NK-92 (cell line): ENCODE data around the gene SMYD1.

Experiments
- DNase-seq: peaks from one replicate; lab custom pipeline; 2025; ENCODE audit not compliant: unreplicated experiment; lab: John Stamatoyannopoulos, UW

The SMYD1 gene

DNA sequence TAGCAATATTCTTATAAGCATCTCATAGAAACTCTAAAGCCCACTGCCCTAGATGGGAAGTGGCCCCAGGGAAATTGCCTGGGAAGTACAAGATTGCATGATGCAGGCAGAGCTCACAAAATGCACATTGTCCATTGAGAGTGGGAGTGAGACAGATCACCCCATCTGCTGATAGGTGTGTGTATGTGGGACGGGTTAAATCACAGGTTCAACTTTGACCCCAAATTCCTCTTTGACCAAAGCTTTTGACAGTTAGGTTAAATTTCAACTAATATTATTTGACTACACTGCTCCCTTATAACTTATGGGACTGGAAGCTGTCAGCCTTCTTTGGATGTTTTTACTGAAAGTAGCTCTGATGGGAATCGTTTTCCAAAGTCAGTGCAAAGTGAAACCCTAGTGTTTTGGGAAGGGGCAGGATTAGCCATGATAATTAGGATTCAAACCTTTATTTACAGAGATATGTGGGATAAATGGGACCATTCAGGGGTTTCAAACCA is 71.6 kb downstream of the SMYD1 start:
- no peak for DNase-seq

DNA sequence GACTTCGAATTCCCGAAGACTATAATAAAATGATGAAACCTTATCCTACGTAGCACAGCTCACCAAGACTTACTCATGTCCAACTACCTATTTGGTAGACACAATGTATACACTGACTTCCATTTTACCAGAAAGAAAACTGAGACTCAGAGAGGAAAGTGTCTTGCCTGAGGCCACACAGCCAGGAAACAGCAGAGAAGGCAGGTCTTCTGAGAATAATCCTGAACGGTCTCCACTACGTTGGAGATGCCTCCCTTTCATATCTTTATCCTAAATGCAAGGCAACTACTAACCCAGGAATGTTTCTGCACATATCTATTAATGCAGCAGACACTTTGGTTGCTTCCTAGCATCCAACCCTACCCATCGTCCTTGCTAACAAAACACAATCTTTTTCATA is 72.2 kb downstream of the SMYD1 start:
- DNase-seq: no peak

DNA sequence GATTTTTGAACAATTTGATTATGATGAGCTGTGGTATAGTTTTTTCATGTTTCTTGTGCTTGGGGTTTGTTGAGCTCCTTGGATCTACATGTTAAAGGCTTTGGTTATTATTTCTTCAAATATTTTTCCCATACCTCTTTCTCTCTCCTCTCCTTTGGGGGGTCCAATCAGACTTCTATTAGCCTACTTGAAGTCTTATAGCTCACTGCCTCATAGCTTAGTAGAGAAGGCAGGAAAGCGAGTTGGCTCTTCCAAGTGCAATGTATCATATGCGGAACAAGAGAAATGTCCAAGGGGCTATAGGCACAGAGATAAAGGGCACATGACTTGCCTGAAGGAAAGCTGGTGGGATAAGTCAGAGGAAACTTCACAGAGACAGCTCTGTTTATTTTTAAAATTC is 74.3 kb downstream of the SMYD1 start:
- no peak for DNase-seq

DNA sequence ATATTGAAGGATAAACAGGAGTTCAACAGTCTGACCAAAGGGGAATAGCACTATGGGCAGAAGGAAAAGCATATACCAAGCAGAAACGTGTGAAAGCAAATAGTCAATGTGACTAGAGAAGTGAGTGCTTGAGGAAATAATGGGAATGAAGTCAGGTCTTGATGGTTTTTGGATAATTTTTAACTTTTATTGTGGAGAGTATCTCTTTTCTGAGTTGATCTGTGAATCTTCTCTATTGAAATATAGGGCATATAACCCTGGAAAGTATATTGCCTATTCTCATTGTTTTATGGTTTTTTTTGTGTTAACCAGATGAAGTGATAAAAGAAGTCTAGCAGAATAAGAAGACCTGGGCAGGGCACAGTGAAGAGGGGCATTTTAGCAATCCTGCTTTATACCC is 76.6 kb downstream of the SMYD1 start:
- no peak for DNase-seq

DNA sequence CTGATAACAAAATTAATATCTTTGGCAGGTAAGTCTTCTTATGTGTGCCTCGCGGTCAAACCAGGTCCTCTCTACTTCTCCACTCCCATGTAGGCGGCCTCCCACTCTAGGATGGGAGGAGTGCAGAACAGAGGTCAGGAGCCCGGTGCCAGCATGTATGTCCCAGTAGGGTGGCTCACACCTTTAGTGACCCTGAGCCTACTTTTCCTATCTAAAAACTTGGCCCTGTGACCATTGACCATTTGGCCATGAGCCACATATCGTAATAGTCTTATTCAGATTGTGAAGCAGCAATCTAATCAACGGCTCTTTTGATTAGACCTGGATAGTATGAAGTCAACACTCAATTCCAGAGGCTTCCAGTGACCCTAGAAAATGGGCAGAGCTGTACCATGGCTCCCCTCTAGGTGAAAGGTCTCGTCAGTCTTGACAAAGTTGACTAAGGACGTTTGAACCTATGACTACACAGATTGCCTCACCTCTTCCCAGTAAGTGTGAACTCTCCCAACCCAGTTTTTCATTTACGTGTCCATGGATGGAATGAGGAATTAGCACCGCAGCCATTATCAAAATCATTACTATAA is 77.4 kb downstream of the SMYD1 start:
- DNase-seq: no peak

DNA sequence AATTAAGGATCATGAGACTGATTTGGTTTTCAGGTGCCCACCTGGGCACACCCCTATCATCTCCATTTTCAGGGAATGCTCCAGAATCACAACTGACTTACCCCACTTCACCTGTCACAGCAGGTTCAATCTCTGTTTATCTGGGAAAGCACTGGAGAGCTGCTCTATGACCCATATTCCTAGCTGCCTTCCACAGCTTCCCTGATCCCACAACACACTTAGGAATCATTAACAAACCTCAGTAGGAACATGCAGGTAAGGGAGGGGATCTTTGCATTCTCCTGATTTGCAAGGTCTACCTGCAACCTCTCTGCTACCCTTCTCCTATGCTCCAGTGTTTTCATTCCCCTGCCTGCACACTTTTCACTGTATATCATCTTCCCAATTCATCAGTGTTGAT is 79.0 kb downstream of the SMYD1 start:
- DNase-seq: no peak

DNA sequence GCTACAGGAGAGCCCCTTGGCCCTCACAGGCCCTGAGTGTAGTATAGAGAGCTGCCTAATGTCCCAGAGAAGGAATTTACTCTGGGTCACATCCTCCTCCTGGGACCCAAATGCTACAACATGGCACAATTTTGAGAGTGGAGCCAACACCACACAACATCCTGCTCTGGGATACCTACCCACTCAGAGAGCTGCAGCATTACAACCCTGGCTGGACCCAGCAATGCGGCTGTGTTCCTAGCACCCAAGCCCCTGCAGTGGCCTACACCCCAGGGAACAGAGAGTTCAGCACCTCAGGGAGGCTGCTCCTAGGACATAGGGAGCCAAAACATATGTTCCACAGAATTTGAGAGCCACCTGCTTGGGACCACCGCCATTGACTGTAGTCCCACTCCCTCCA is 79.5 kb downstream of the SMYD1 start:
- DNase-seq: no peak

DNA sequence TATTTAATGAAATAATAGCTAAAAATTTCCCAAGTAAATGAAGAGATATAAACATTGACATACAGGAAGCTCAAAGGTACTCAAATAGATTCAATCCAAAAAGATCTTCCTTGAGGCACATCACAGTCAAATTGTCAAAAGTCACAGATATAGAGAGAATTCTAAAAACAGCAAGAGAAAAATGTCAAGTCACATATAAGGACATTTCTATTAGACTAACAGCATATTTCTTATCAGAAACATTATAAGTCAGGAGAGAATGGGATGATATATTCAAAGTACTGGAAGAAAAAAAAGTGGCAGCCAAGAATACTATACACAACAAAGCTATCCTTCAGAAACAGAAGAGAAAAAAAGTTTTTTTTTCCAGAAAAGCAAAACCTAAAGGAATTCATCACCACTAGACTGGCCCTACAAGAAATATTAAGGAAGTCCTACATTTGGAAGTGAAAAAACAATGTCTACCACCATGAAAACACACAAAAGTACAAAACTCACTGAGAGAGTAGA is 81.4 kb downstream of the SMYD1 start:
- DNase-seq: no peak

DNA sequence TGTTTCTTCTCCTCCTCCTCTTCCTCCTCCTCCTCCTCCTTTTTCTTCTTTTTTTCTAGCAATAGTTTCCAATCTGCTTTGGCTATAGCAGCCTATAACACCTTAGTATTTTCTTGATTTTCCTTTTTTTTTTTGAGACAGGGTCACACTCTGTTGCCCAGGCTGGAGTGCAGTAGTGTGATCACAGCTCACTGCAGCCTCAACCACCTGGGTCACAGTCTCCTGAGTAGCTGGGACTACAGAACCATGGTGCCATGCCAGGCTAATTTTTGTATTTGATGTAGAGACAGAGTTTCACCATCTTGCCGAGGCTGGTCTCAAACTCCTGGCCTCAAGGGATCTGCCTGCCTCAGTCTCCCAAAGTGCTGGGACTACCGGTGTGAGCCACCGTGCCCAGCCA is 91.9 kb downstream of the SMYD1 start:
- no peak for DNase-seq

DNA sequence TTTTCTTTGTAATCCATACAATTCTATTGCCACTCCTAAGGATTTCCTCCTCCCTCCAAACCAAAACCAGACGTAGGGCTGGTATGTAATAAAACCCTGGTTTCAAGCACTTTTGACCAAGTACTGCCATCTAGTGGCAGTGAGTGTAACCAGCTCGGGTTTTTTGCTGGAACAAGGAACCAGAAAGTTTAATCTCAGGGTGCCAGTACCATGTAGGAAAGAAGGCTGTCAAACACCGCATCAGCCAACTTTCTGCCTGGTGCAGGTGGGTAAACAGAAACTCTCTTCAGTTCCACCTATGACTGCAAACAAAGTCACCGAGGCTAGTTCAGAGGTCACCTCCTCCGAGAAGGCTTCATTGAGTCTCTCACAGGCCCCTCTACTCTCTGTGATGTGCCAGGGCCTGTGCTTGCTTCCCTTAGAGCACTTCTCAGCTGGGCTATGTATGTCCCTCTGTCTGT is 92.4 kb downstream of the SMYD1 start:
- no peak for DNase-seq

DNA sequence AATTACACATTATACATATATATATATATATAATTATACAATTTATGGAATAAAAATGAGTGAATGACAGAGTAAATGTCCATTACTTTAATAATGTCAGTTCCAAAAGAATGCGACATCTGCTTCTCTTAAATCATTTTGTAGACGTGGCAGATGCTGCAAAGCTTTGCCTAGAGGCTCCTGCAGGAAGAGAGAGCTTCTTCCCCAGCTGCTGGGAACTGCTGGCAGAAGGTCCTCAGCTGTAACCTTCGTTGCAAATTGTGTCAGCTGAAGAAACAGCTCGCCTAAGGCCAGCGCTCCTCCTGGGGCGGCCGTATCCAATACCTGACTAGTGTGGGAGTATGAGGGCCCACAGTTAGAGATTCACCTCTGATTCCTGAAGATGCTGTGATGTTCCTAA is 92.9 kb downstream of the SMYD1 start:
- DNase-seq: no peak

DNA sequence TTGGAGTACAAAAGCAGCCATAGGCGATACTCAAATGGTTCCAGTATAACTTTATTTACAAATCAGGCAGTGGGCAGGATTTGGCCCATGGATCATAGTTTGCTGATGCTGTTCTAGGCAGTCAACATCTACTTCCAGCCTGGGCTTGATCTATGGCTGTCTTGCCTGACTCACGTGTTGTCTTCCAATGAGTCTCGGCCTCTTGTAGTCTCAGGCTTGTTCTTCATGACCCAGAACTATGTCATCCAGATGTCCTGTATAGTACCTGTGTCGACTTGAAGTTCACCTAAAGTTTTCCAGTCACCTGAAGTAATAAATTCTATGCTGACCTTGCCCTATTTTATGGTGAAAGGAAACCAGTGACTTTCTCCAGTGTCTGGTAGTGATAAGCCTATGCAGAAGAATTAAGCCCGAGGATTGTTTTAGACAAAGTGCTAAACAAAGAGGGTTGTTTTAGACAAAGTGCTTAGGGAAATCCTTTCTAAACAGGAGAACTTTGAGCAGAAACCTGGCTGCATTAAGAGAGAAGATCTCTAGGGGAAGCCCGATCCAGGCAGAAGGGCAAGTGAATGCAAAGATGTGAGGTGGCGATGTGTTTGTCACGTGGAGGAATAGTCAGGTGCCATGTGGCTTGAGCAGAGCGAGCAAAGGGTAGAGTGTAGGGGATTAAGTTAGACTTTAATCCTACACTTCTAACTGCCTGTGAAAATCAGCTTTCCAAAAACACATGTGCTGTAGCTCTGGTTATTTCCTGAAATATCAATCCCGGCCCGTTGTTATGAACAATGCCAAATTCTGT is 94.0 kb downstream of the SMYD1 start:
- no peak for DNase-seq
